ENCODE results near the gene NTN1.

DNA sequence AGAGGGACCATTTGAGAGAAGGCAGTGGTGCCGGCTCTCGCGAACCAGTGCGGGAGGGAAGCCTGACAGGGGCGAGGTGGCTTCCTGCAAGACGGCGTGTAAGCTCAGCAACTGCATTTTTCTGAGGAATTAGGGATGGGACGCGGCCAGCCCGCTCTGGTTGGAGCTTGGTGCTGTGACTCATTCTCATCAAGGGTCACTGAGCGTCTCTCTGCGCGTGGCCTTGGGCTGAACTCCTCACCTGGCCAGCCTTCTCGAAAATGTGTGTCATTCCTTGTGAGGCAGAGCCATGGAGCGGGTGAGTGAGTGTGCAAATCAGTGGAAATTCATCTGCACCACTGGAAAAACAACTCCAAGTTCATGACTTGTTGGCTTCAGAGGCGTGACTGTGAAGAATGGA lies 52.8 kb downstream of the NTN1 start:
- TF ChIP-seq, protein P1, sequence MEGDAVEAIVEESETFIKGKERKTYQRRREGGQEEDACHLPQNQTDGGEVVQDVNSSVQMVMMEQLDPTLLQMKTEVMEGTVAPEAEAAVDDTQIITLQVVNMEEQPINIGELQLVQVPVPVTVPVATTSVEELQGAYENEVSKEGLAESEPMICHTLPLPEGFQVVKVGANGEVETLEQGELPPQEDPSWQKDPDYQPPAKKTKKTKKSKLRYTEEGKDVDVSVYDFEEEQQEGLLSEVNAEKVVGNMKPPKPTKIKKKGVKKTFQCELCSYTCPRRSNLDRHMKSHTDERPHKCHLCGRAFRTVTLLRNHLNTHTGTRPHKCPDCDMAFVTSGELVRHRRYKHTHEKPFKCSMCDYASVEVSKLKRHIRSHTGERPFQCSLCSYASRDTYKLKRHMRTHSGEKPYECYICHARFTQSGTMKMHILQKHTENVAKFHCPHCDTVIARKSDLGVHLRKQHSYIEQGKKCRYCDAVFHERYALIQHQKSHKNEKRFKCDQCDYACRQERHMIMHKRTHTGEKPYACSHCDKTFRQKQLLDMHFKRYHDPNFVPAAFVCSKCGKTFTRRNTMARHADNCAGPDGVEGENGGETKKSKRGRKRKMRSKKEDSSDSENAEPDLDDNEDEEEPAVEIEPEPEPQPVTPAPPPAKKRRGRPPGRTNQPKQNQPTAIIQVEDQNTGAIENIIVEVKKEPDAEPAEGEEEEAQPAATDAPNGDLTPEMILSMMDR (conservative IDR thresholded peaks at IDR 0.05) = no peak
- TF ChIP-seq EZH2 (IDR thresholded peaks at IDR 0.05; ENCODE audit: low read depth) = no peak

Data from PC-9 (cell line).